ENCODE data around the gene DNAJA4.

DNAJA4 gene

DNA sequence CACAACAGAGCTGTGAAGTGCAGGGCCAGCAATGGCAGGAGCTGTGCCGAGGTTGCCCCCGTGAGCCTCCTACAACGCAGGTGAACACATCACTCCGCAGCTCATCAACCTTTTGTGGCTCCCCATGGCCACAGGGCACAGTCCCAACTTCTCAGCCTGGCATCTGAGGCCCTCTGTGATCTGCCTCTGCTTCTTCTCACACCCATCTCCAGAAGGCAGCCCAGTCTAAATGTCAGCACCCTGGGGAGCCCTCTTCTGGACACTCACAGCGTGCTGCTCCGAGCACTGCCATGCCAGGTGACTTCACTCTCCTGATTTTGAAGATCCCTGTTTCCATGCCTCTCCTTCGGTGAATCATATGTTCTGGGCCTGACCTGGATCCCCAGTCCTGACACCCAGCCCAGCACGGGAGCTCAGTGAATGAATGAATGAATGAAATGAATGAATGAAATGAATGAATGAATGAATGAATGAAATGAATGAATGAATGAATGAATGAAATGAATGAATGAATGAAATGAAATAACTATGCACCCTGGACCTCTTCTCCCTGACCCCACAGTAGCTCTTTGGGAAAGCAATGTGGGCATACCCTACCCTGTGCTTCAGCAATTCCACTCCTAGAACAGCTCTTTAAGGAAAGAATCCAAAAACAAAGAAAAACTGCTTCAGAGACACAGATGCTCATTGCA lies 52.9 kb downstream of the DNAJA4 start:
- DNase-seq = no peak

DNA sequence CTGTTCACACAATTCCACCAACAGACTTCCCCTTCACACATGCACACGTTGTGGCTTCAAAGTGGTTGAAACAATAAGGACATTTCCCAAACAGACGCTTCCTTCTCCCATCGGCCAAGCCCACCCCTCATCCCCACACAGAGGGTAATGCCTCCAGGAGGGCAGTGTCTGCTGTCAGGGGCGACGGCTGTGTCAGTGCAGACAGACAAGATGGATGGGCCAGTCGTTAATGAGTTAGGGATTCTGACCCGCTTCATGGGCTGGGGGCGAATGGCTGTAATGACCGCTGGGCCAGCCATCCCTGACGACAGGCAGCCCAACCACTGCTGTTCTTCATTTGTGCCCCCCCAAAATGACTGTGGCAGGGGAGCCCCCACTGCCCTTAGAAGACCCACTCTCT lies 55.2 kb downstream of the DNAJA4 start:
- DNase-seq = no peak

DNA sequence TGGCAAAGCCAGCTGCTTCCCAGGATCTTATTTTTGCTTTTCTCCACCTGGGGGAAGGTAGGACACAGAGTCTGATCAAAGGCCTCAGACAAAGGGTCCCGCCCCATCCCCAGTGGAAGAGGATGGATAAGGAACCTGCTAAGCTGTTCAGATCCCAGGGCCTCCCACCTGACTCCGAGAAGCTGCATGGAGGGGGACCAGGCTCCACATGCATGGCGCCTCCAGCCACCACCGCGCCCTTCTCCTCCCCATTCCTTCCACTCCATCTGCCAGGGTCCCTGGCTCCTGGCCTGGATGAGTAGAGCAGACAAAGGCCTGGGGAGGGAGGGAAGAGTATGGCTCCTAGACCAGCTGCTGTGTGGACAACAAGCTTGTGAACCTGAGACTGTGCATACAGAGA lies 55.8 kb downstream of the DNAJA4 start:
- DNase-seq = no peak

GRCh38 chr15:78321041-78321570 lies 56.7 kb downstream of the DNAJA4 start:
- DNase-seq = no peak

- no peak for DNase-seq
Observed at GRCh38 chr15:78321786-78322185, 57.4 kb downstream of the DNAJA4 start.

- no peak for DNase-seq
Observed at GRCh38 chr15:78322243-78322642, 57.9 kb downstream of the DNAJA4 start.

- no peak for DNase-seq
Observed at GRCh38 chr15:78322724-78323521, 58.6 kb downstream of the DNAJA4 start.

GRCh38 chr15:78323693-78324092 lies 59.3 kb downstream of the DNAJA4 start:
- no peak for DNase-seq

DNA sequence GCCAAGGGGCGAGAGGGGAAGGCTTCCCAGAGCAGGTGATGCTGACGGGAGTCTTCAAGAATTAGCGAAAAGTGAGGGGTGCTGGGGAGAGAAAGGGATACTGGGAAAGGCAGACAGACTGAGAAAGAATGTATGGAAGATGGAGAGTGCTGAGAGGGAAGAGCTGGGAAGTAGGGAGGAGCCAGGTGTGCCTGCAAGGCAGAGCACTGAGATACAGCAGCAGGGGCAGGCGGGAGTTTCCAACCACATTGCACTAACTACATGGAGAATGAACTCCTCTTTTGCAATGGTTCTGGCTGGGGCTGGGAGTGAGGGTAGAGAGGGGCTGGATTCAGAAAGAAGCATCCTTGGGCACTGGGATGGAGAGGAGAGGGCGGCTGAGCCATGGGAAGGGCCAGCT lies 59.8 kb downstream of the DNAJA4 start:
- DNase-seq = no peak

GRCh38 chr15:78325092-78325843 lies 60.9 kb downstream of the DNAJA4 start:
- no peak for DNase-seq

GRCh38 chr15:78327466-78327865 lies 63.1 kb downstream of the DNAJA4 start:
- DNase-seq = no peak

- no peak for DNase-seq
Observed at GRCh38 chr15:78329625-78330024, 65.3 kb downstream of the DNAJA4 start.
